ENCODE measurements around the gene TGM2.
A peak's percentile ranks its signal among the peaks of the same experiment; 100 is the strongest.

DNA sequence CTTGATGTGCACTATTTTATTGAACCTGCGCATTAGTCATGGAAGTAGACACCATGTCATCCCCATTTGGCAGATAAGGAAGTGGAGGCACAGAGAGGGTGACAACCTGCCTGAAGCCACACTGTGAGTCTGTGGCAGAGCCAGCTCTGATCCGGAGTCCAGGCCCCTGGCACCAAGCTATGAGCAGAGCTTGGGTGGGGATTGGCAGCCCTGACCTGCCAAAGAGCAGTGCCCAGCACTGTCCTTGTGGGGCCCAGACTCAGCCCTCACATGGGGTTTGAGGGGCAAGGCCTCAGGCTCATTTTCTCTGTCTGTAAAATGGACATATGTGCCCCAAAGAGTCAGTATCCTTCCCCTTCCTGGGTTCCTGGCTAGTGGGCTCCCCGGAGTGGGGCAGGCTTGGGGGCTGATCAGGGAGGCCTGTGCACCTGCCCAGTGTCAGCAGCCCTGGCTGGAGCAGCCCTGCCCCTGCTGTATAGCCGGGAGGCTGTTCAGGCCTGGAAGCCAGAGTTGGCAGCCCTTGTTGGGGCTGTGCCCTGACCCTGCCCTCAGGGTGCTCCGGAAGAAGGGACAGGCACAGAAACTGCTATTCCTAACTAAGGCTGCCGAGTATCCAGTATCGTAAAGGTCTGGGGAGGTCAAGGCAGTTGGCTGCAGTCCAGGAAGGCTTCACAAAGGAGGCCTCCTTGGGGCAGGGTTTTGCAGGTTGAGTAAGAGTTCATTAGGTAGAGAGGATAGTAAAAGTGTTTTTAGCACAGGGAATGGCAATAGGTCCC lies 38.7 kb downstream of the TGM2 start:
- TF ChIP-seq RARB (CRISPR knock-in tag; IDR thresholded peaks at IDR 0.05): no peak; the same call in 1 of the 2 replicates
- TF ChIP-seq ZFP30 (CRISPR knock-in tag; IDR thresholded peaks at IDR 0.05): no peak
- TF ChIP-seq CSDC2 (CRISPR knock-in tag; IDR thresholded peaks at IDR 0.05): no peak
- no peak for TF ChIP-seq ZNF8 (CRISPR knock-in tag; IDR thresholded peaks at IDR 0.05)
- TF ChIP-seq, protein P1, sequence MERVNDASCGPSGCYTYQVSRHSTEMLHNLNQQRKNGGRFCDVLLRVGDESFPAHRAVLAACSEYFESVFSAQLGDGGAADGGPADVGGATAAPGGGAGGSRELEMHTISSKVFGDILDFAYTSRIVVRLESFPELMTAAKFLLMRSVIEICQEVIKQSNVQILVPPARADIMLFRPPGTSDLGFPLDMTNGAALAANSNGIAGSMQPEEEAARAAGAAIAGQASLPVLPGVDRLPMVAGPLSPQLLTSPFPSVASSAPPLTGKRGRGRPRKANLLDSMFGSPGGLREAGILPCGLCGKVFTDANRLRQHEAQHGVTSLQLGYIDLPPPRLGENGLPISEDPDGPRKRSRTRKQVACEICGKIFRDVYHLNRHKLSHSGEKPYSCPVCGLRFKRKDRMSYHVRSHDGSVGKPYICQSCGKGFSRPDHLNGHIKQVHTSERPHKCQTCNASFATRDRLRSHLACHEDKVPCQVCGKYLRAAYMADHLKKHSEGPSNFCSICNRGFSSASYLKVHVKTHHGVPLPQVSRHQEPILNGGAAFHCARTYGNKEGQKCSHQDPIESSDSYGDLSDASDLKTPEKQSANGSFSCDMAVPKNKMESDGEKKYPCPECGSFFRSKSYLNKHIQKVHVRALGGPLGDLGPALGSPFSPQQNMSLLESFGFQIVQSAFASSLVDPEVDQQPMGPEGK (CRISPR knock-in tag; IDR thresholded peaks at IDR 0.05; ENCODE audit: borderline replicate concordance): no peak
- no peak for TF ChIP-seq ISL1 (CRISPR knock-in tag; IDR thresholded peaks at IDR 0.05)
- TF ChIP-seq GLIS3 (CRISPR knock-in tag; IDR thresholded peaks at IDR 0.05): no peak
- TF ChIP-seq BACH2 (CRISPR knock-in tag; IDR thresholded peaks at IDR 0.05; ENCODE audit: borderline replicate concordance): no peak
- TF ChIP-seq ZFP3 (CRISPR knock-in tag; IDR thresholded peaks at IDR 0.05): peak; percentile 100
